HG03378 (cell line): ENCODE results near the gene NINJ1.
A peak's percentile ranks its signal among the peaks of the same experiment; 100 is the strongest.
"Not testable (repeated sequence)": the region's sequence is repeated elsewhere in the genome, so short reads cannot be mapped to it uniquely, and the experiment has no call there.

Source experiments
- ATAC-seq: cut with Tn5 transposase; IDR thresholded peaks from one replicate; pipeline ENCODE4 v1.9.1; 2021; ENCODE audit warnings: mild to moderate bottlenecking, moderate library complexity; ENCODE audit not compliant: unreplicated experiment

NINJ1 gene

GRCh38 chr9:93107151-93107824 lies 26.8 kb downstream of the NINJ1 start:
- no peak for ATAC-seq

GRCh38 chr9:93105620-93106019 lies 28.4 kb downstream of the NINJ1 start:
- no peak for ATAC-seq

- ATAC-seq, result not testable (repeated sequence)
Observed at GRCh38 chr9:93101086-93101485, 33.0 kb downstream of the NINJ1 start.

- no peak for ATAC-seq
Observed at GRCh38 chr9:93100276-93100636, 33.8 kb downstream of the NINJ1 start.

GRCh38 chr9:93099551-93100275 lies 34.3 kb downstream of the NINJ1 start:
- no peak for ATAC-seq

GRCh38 chr9:93098236-93098946 lies 35.7 kb downstream of the NINJ1 start:
- ATAC-seq, result no peak

- ATAC-seq, result no peak
Observed at GRCh38 chr9:93097511-93098201, 36.4 kb downstream of the NINJ1 start.

- ATAC-seq, result no peak
Observed at GRCh38 chr9:93096811-93097382, 37.2 kb downstream of the NINJ1 start.

GRCh38 chr9:93096131-93096802 lies 37.8 kb downstream of the NINJ1 start, which contains the start of gene CARD19:
Gene CARD19 (plus strand): TSS chr9:93096217. CDS start chr9:93096346, 129 bp downstream.
- peak; percentile 10 for ATAC-seq

GRCh38 chr9:93095205-93096130 lies 38.6 kb downstream of the NINJ1 start:
- peak; percentile 42 for ATAC-seq

GRCh38 chr9:93094658-93095204 lies 39.3 kb downstream of the NINJ1 start:
- ATAC-seq, result no peak

- ATAC-seq, result no peak
Observed at GRCh38 chr9:93093877-93094657, 40.0 kb downstream of the NINJ1 start.

- ATAC-seq, result no peak
Observed at GRCh38 chr9:93093127-93093876, 40.7 kb downstream of the NINJ1 start.

- ATAC-seq, result no peak
Observed at GRCh38 chr9:93092251-93092991, 41.6 kb downstream of the NINJ1 start.

- no peak for ATAC-seq
Observed at GRCh38 chr9:93091453-93092081, 42.5 kb downstream of the NINJ1 start.

- ATAC-seq, result no peak
Observed at GRCh38 chr9:93091056-93091452, 43.0 kb downstream of the NINJ1 start.
